T-cell (primary cell): ENCODE data around the gene VPS13D. TPM values are rescaled to one million over a fixed set of nuclear protein-coding genes. Genes with fewer than 3 reads are reported as not detected.

Experiments used
- ATAC-seq, 4 experiments: fragments of 200-7000 bp in 3 of 4; fragments of 150-1000 bp in 1 of 4; cut with Tn5 transposase; replicated peaks in 1 of 4; 1 replicate in 3 of 4; 2 replicates in 1 of 4; pipeline ENCODE4 v1.10.0; 2021; ENCODE audit warnings: moderate library complexity in 3 of 4, mild to moderate bottlenecking in 2 of 4, moderate number of reproducible peaks in 1 of 4
- CTCF ChIA-PET, 2 donors: fragments of 300-600 bp; sonication (Branson Sonifier 250); formaldehyde crosslinking; loops; one replicate each; lab custom pipeline; 2022; ENCODE audit warnings: antibody characterized with exemption in 2 of 2; lab: Charles Lee
- POLR2A ChIA-PET, 2 donors: fragments of 300-600 bp; sonication (Branson Sonifier 250); formaldehyde crosslinking; loops; one replicate each; lab custom pipeline; 2022; ENCODE audit warnings: antibody characterized with exemption in 2 of 2; lab: Charles Lee
- DNase-seq, 35 experiments: peaks; one replicate each; pipeline versions ENCODE4 v3.0.0 to v3.0.0-alpha.2; 2013 to 2023
- H3K27ac ChIP-seq: one replicate; pipeline ENCODE4 v1.5.1; 2013; ENCODE audit warnings: low read length
- H3K27me3 ChIP-seq, 2 experiments: replicated peaks in 1 of 2; 1 replicate in 1 of 2; 2 replicates in 1 of 2; pipeline versions ENCODE4 v1.6.1 to v1.7.0; 2013; ENCODE audit warnings: low read length in 1 of 2, mixed read lengths in 1 of 2; ENCODE audit not compliant: control insufficient read depth in 2 of 2, insufficient read depth in 2 of 2; ENCODE audit errors: extremely low read depth in 1 of 2
- H3K36me3 ChIP-seq, 2 donors: 1 replicate in 1 of 2; 2 replicates in 1 of 2; pipeline versions ENCODE4 v1.6.1 to v1.7.0; 2013; ENCODE audit warnings: low read length in 1 of 2; ENCODE audit not compliant: control insufficient read depth in 2 of 2, insufficient read depth in 1 of 2; ENCODE audit errors: extremely low read depth in 1 of 2
- H3K4me1 ChIP-seq, 2 experiments: 1 replicate in 1 of 2; 2 replicates in 1 of 2; pipeline versions ENCODE4 v1.6.1 to v1.7.0; 2013; ENCODE audit warnings: low read length in 2 of 2, mixed read lengths in 1 of 2; ENCODE audit not compliant: insufficient read depth in 2 of 2, control insufficient read depth in 1 of 2; ENCODE audit errors: extremely low read depth in 1 of 2
- H3K4me3 ChIP-seq, 2 donors: 1 replicate in 1 of 2; 2 replicates in 1 of 2; pipeline versions ENCODE4 v1.5.1 to v1.7.0; 2013; ENCODE audit warnings: mild to moderate bottlenecking in 2 of 2, low read length in 1 of 2, moderate library complexity in 1 of 2; ENCODE audit not compliant: control insufficient read depth in 1 of 2; ENCODE audit errors: extremely low read depth in 1 of 2
- H3K9me3 ChIP-seq: 2 replicates; pipeline ENCODE4 v1.7.0; 2013
- H3K27ac Mint-ChIP-seq, 2 donors: one replicate each; pipeline ENCODE4 v1.8.0; 2020 to 2021; ENCODE audit warnings: mild to moderate bottlenecking in 2 of 2, mixed read lengths in 2 of 2
- H3K27me3 Mint-ChIP-seq, 2 donors: one replicate each; pipeline ENCODE4 v1.8.0; 2021 to 2022; ENCODE audit warnings: mixed read lengths in 2 of 2
- H3K36me3 Mint-ChIP-seq: one replicate; pipeline ENCODE4 v1.8.0; 2021; ENCODE audit warnings: mixed read lengths
- H3K4me1 Mint-ChIP-seq, 3 donors: one replicate each; pipeline ENCODE4 v1.8.0; 2020 to 2022; ENCODE audit warnings: mixed read lengths in 3 of 3, mild to moderate bottlenecking in 1 of 3
- H3K4me3 Mint-ChIP-seq, 3 donors: one replicate each; pipeline ENCODE4 v1.8.0; 2020 to 2022; ENCODE audit warnings: mild to moderate bottlenecking in 3 of 3, mixed read lengths in 3 of 3, moderate library complexity in 3 of 3
- H3K9me3 Mint-ChIP-seq, 3 donors: one replicate each; pipeline ENCODE4 v1.8.0; 2020 to 2022; ENCODE audit warnings: mixed read lengths in 3 of 3
- WGBS: methylation state at CpG from one replicate; pipeline ENCODE4 v1.1.5; 2013; ENCODE audit warnings: missing lambda C conversion rate; ENCODE audit not compliant: insufficient coverage; 5-methylcytosine and 5-hydroxymethylcytosine counted together
- total RNA-seq, 35 experiments: library from RNA in 6 of 35; stranded (reverse) in 6 of 35; fragments of 120-200 nt in 1 of 35; gene quantifications; one replicate each; pipeline versions ENCODE4 v1.2.1 to v1.2.4 and lab custom pipeline; 2013 to 2026

Gene VPS13D
- total RNA-seq, 5 donors from 2014 or later (not counting 1 experiment from before 2014, with no cell fraction given): 73.5 to 85.9 (median 75.8) TPM

GRCh38 chr1:12269351-12269750 lies 39.5 kb downstream of the VPS13D start:
- Mint-ChIP-seq H3K4me3 (no peak overlapping the region), H3K27me3 (no peaks in the 10 kb centered on the region), H3K9me3 (no peaks in the 10 kb centered on the region), H3K36me3 (peaks cover 64% of the 10 kb centered on the region), H3K4me1 (peaks cover 0 to 7% (median 0%) of the 10 kb centered on the region in 3 donors), H3K27ac (no peak overlapping the region)
- Histone ChIP-seq H3K27ac (no peak overlapping the region), H3K27me3 (no peaks in the 10 kb centered on the region), H3K36me3 (peaks cover 3 to 84% of the 10 kb centered on the region in 2 donors), H3K4me3 (no peak overlapping the region), H3K4me1 (no peaks in the 10 kb centered on the region), H3K9me3 (no peaks in the 10 kb centered on the region)
- POLR2A ChIA-PET: no interaction called here
- no peak for ATAC-seq
- CTCF ChIA-PET: interaction anchor here in 1 of 2 donors (0.9 kb wide), 1 partner anchor 389 kb away, joined by 3 read pairs; no protein-coding TSS in a partner anchor
- WGBS: no CpG with 5 or more reads among the region's 1 CpG
- no peak for DNase-seq

GRCh38 chr1:12271033-12271432 lies 41.2 kb downstream of the VPS13D start:
- no peaks in the 10 kb centered on the region for H3K9me3 Mint-ChIP-seq
- no peak for DNase-seq
- peaks cover 55% of the 10 kb centered on the region for H3K36me3 Mint-ChIP-seq
- H3K27ac Mint-ChIP-seq: no peak overlapping the region
- ChIA-PET CTCF (interaction anchor here (0.5 to 2.8 kb wide), 4 partner anchors 203 to 388 kb away, joined by 3 to 12 read pairs (median 4); no protein-coding TSS in a partner anchor), POLR2A (no interaction called here)
- Histone ChIP-seq H3K36me3 (peaks cover 4 to 83% of the 10 kb centered on the region in 2 donors), H3K27ac (no peak overlapping the region), H3K4me3 (no peak overlapping the region), H3K27me3 (no peaks in the 10 kb centered on the region), H3K9me3 (no peaks in the 10 kb centered on the region), H3K4me1 (no peaks in the 10 kb centered on the region)
- H3K4me1 Mint-ChIP-seq: peaks cover 0 to 2% (median 0%) of the 10 kb centered on the region in 3 donors
- ATAC-seq: no peak
- no CpG with 5 or more reads among the region's 4 CpGs for WGBS
- no peak overlapping the region for H3K4me3 Mint-ChIP-seq
- no peaks in the 10 kb centered on the region for H3K27me3 Mint-ChIP-seq

GRCh38 chr1:12272770-12273169 lies 42.9 kb downstream of the VPS13D start:
- Histone ChIP-seq H3K4me1 (no peaks in the 10 kb centered on the region), H3K27me3 (no peaks in the 10 kb centered on the region), H3K4me3 (no peak overlapping the region), H3K9me3 (no peaks in the 10 kb centered on the region), H3K36me3 (peaks cover 9 to 87% of the 10 kb centered on the region in 2 donors), H3K27ac (no peak overlapping the region)
- H3K27me3 Mint-ChIP-seq: no peaks in the 10 kb centered on the region
- no peak overlapping the region for H3K4me3 Mint-ChIP-seq
- no peaks in the 10 kb centered on the region for H3K9me3 Mint-ChIP-seq
- no peak for DNase-seq
- no peak overlapping the region for H3K27ac Mint-ChIP-seq
- 97% methylated on average over 4 of the region's 6 CpGs for WGBS
- H3K36me3 Mint-ChIP-seq: peaks cover 65% of the 10 kb centered on the region
- ATAC-seq: no peak
- H3K4me1 Mint-ChIP-seq: peaks cover 0 to 3% (median 0%) of the 10 kb centered on the region in 3 donors
- ChIA-PET POLR2A (interaction anchor here in 1 of 2 donors (0.6 kb wide), 1 partner anchor 131 kb away, joined by 5 read pairs; no protein-coding TSS in a partner anchor), CTCF (interaction anchor here in 1 of 2 donors (0.6 to 2.8 kb wide), 5 partner anchors 270 to 386 kb away, joined by 4 to 12 read pairs (median 4); no protein-coding TSS in a partner anchor)

- Mint-ChIP-seq H3K27me3 (no peaks in the 10 kb centered on the region), H3K36me3 (peaks cover 63% of the 10 kb centered on the region), H3K4me1 (peaks cover 0 to 5% (median 0%) of the 10 kb centered on the region in 3 donors), H3K4me3 (no peak overlapping the region), H3K27ac (no peak overlapping the region), H3K9me3 (no peaks in the 10 kb centered on the region)
- no peak overlapping the region for H3K27ac ChIP-seq
- H3K4me1 ChIP-seq: no peaks in the 10 kb centered on the region
- no peak for ATAC-seq
- no peaks in the 10 kb centered on the region for H3K9me3 ChIP-seq
- H3K36me3 ChIP-seq: peaks cover 12 to 85% of the 10 kb centered on the region in 2 donors
- ChIA-PET POLR2A (no interaction called here), CTCF (interaction anchor here in 1 of 2 donors (0.5 to 2.4 kb wide), 3 partner anchors 154 to 383 kb away, joined by 3 to 9 read pairs (median 4); no protein-coding TSS in a partner anchor)
- 100% methylated on average over 1 of the region's 4 CpGs for WGBS
- H3K27me3 ChIP-seq: no peaks in the 10 kb centered on the region
- DNase-seq: peak in 21 of 35 experiments; percentile 5 to 44 (median 21)
- no peak overlapping the region for H3K4me3 ChIP-seq
These were observed 45.5 kb downstream of the VPS13D start for GRCh38 chr1:12275370-12275769.

GRCh38 chr1:12276225-12276624 lies 46.4 kb downstream of the VPS13D start:
- Histone ChIP-seq H3K4me1 (no peaks in the 10 kb centered on the region), H3K36me3 (peaks cover 12 to 79% of the 10 kb centered on the region in 2 donors), H3K4me3 (no peak overlapping the region), H3K27me3 (no peaks in the 10 kb centered on the region), H3K9me3 (no peaks in the 10 kb centered on the region), H3K27ac (no peak overlapping the region)
- Mint-ChIP-seq H3K4me1 (peaks cover 0 to 5% (median 0%) of the 10 kb centered on the region in 3 donors), H3K27ac (no peak overlapping the region), H3K27me3 (no peaks in the 10 kb centered on the region), H3K36me3 (peaks cover 57% of the 10 kb centered on the region), H3K4me3 (no peak overlapping the region), H3K9me3 (no peaks in the 10 kb centered on the region)
- ATAC-seq: no peak
- ChIA-PET POLR2A (no interaction called here), CTCF (interaction anchor here (0.6 to 2.4 kb wide), 5 partner anchors 8 to 383 kb away, joined by 3 to 9 read pairs (median 5); no protein-coding TSS in a partner anchor)
- 94% methylated on average over 7 of the region's 7 CpGs for WGBS
- peak in 8 of 35 experiments; percentile 0 to 41 (median 6) for DNase-seq

GRCh38 chr1:12279003-12279402 lies 49.2 kb downstream of the VPS13D start:
- Histone ChIP-seq H3K9me3 (no peaks in the 10 kb centered on the region), H3K4me3 (no peak overlapping the region), H3K27me3 (no peaks in the 10 kb centered on the region), H3K36me3 (peaks cover 23 to 79% of the 10 kb centered on the region in 2 donors), H3K4me1 (no peaks in the 10 kb centered on the region), H3K27ac (no peak overlapping the region)
- Mint-ChIP-seq H3K4me3 (no peak overlapping the region), H3K36me3 (peaks cover 60% of the 10 kb centered on the region), H3K4me1 (peaks cover 0 to 5% (median 5%) of the 10 kb centered on the region in 3 donors), H3K9me3 (no peaks in the 10 kb centered on the region), H3K27ac (peak overlapping the region in 1 of 2 donors; percentile 2), H3K27me3 (no peaks in the 10 kb centered on the region)
- ChIA-PET CTCF (interaction anchor here in 1 of 2 donors (0.6 kb wide), 1 partner anchor 402 kb away, joined by 5 read pairs; no protein-coding TSS in a partner anchor), POLR2A (no interaction called here)
- no peak for ATAC-seq
- no peak for DNase-seq
- WGBS: 100% methylated on average over 2 of the region's 3 CpGs
